Activated gamma-delta T cell treated with Interleukin-2 at 50 U/mL for 16 hours (primary cell): Measurements from ENCODE around the gene FERMT3.

Source experiments
- DNase-seq: peaks from one replicate; pipeline ENCODE4 v3.0.0-alpha.2; 2020

The FERMT3 gene

GRCh38 chr11:64222651-64223000 is 16.1 kb downstream of the FERMT3 start:
- no peak for DNase-seq

GRCh38 chr11:64223001-64223651 is 16.6 kb downstream of the FERMT3 start:
- no peak for DNase-seq

- DNase-seq = no peak
Measured at GRCh38 chr11:64224151-64224890, 17.8 kb downstream of the FERMT3 start.

- DNase-seq = no peak
Measured at GRCh38 chr11:64224891-64225607, 18.5 kb downstream of the FERMT3 start.

GRCh38 chr11:64225608-64226506 is 19.3 kb downstream of the FERMT3 start, which contains the start of the genes NUDT22 and TRPT1:
NUDT22 (plus strand) TSS chr11:64226274; CDS start chr11:64226653, 379 bp downstream.
TRPT1 (minus strand) TSS chr11:64226186; CDS start chr11:64225860, 326 bp downstream.
- peak; percentile 93 for DNase-seq

- DNase-seq = peak; percentile 55
Measured at GRCh38 chr11:64226507-64227051, 20.1 kb downstream of the FERMT3 start.

- no peak for DNase-seq
Measured at GRCh38 chr11:64227405-64227956, 21.0 kb downstream of the FERMT3 start.

- DNase-seq = no peak
Measured at GRCh38 chr11:64229090-64229743, 22.7 kb downstream of the FERMT3 start.

GRCh38 chr11:64229744-64230170 is 23.2 kb downstream of the FERMT3 start:
- no peak for DNase-seq

GRCh38 chr11:64230171-64230984 is 23.9 kb downstream of the FERMT3 start, which contains the start of gene DNAJC4:
DNAJC4 (plus strand) TSS chr11:64230548; CDS start chr11:64230855, 307 bp downstream.
- peak; percentile 86 for DNase-seq

GRCh38 chr11:64230985-64231365 is 24.5 kb downstream of the FERMT3 start:
- no peak for DNase-seq

- no peak for DNase-seq
Measured at GRCh38 chr11:64231546-64231945, 25.0 kb downstream of the FERMT3 start.

GRCh38 chr11:64232182-64232966 is 25.9 kb downstream of the FERMT3 start:
- DNase-seq = no peak

GRCh38 chr11:64232967-64233315 is 26.4 kb downstream of the FERMT3 start:
- no peak for DNase-seq

- peak; percentile 74 for DNase-seq
Measured at GRCh38 chr11:64233913-64234586, 27.5 kb downstream of the FERMT3 start, which contains the start of gene VEGFB. VEGFB (plus strand) TSS chr11:64234584; CDS start chr11:64234834, 250 bp downstream.

GRCh38 chr11:64234647-64235379 is 28.3 kb downstream of the FERMT3 start:
- peak; percentile 51 for DNase-seq

- DNase-seq = no peak
Measured at GRCh38 chr11:64235437-64236161, 29.1 kb downstream of the FERMT3 start.
